HG02642 (cell line): ENCODE data around the gene PDZRN3.
"Not testable (repeated sequence)": the region's sequence is repeated elsewhere in the genome, so short reads cannot be mapped to it uniquely, and the experiment has no call there.

Experiments
- ATAC-seq: cut with Tn5 transposase; IDR thresholded peaks from one replicate; pipeline ENCODE4 v1.9.1; 2021; ENCODE audit warnings: mild to moderate bottlenecking; ENCODE audit not compliant: unreplicated experiment, poor library complexity

The PDZRN3 gene

GRCh38 chr3:73597476-73597875 lies 27.3 kb downstream of the PDZRN3 start:
- ATAC-seq, result no peak

DNA sequence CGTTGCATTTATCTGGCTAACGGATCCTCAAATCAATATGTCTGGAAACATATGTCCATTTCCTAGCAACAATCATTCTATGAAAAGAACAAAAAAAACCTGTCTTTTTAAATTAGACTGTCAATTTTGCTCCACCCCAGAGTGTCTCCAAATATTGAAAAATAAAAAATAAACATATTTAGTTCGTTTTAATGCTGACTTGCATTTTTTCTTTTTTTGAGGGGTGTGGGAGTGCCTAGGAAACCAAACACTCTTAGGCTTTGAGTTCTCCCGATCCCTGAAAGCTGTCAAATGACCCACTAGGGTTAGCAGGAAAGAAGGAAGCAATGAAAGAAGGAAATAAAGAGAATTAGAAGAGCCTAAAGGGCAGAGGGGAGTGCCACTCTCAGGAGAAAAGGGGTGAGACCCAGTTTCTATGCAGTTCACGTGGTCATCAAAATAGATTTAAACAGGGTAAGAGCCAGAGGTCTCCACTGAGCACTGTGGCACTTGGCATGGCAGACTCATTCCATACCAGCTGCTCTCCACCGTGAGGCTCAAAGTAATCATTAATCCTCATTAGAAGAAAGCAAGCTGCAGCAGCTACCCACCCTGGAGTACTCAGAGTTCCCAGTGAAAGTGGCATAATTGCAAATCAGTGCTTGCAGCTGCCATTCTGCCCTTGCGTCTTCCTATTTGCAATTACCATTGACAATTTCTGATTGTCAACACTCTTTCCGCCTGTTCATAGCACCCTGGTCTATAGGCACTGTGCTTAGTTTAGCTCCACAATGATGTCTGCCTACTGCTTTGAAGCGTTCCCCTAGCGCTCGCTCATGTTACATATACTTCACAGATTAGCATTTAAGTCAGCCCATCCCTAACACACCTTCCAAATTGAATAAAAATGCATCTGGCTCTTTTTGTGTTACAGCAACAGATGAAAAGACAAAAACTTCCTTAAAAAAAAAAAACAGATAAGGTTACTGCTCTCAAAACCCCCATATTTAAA lies 32.3 kb downstream of the PDZRN3 start:
- no peak for ATAC-seq

GRCh38 chr3:73591286-73591800 lies 33.4 kb downstream of the PDZRN3 start:
- no peak for ATAC-seq

DNA sequence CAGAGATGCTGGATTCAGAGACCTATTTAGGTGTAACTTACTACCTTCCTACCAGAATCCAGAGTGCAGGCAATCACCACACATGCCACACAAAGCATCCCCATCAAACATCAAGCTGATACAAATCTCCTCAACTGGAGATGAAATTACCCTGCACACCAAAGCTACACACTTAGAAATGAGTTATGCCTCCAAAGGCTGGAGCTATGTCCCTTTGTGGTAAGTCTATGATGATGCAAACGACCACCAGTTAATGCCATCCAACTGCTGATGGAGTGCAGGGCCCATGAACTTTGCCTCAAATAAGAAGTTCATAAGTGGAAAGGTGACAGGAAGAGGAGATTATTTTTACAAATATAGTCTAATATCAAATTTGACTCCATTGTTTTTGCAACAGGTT lies 38.1 kb downstream of the PDZRN3 start:
- no peak for ATAC-seq

- no peak for ATAC-seq
Measured at GRCh38 chr3:73586190-73586589, 38.6 kb downstream of the PDZRN3 start.

DNA sequence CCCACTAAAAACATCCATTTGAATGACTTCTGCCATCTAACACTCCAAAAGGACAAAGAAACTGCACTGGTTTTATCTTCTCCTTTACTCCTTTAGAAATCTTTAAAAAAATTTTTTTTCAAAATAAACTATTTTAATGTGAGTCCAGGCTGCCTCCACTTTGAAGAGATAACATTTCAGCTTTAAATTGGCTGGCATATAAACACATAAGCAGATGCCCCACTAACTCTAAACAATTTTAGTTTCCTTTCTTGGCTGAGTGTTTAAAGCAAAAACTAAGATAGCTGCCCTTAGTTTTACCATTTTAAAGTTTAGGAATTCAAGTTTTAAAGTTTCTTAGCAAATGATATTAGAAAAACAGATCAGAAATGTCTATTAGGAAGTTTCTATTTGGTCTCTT lies 39.9 kb downstream of the PDZRN3 start:
- ATAC-seq, result no peak

DNA sequence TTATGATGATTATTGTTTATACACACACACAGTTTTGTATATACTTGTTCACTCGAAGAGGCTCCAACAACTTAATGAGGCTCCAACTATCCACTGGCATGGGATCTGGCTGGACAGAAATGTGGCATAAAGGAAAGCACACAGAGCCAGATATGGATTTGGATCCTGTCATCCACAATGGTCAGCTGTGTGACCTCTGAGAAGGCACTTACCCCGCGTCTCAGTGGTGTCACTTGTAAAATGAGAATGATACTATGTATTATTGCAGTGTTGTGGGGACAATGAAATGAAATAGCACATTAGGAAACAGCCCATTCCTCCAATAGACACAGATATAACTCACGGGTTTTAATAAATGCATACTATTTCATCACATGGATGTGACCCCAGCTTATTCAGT lies 42.2 kb downstream of the PDZRN3 start:
- no peak for ATAC-seq

DNA sequence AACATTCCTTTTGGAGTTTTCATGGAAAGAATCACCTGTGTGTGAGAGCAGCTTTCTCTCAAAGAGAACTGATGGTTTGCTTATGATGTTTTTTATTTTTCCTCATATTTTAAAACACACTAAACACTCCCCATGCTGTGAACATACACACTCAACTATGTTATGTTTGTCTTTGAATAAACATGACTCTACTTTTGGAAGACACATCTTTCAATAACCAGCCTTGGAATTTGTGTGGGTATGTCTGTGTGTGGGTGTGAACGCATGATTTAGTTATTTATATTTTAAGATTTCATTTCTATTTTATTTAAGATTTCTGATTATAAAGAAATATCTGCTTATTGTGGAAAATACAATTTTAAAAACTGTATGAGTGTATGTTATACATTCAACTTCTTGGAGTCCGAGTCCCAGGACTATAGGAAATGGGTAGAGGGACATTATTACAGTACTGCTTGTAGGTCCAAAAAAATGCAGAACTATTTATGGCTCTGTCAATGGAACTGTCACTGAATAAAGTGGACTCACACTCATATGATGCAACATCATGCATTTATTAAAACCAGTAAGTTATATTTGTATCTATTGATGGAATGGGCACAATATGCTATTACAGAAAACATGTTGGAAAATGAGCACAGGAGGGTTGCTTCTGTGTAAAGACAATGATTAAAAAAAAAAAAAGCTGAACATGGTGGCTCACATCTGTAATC lies 43.5 kb downstream of the PDZRN3 start:
- ATAC-seq, result no peak

- ATAC-seq, result no peak
Measured at GRCh38 chr3:73580343-73580742, 44.4 kb downstream of the PDZRN3 start.

- ATAC-seq, result no peak
Measured at GRCh38 chr3:73577704-73578103, 47.0 kb downstream of the PDZRN3 start.

- no peak for ATAC-seq
Measured at GRCh38 chr3:73576999-73577461, 47.7 kb downstream of the PDZRN3 start.

DNA sequence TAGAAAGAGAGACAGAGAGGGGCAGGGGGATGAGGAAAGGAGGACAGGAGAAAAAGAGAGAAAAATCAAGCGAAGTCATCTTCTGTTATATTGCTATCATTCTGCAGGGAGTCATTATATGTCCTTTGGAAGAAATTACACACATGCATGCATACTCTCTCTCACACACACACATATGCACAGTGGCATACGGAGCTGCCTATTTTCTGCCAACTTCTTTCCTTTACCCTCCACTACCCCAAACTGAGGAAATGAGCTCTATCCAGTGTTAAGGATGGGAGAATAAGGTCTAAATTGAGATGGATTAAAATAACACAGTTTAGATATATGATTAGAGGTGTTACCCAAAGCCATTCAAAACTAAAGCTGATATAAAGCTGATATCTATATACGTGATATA lies 48.8 kb downstream of the PDZRN3 start:
- ATAC-seq, result no peak

DNA sequence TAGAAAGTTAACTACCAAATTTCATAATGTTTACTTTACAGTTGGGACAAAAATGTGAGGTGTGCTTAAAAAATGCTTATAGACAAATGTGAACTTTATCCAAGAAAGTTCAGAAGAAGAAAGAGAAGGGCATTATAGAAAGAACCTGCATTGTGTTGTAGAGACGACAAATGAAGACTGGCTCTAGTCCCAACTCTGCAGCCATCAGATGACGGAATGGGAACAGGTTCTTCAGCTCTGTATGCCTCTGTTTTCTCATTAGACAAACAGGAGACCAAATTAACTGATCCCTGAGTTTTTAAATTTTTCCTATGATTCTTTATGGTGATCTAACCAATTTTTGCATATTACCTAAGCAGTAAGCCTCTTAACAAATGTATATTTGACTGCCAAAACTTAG lies 49.2 kb downstream of the PDZRN3 start:
- no peak for ATAC-seq

DNA sequence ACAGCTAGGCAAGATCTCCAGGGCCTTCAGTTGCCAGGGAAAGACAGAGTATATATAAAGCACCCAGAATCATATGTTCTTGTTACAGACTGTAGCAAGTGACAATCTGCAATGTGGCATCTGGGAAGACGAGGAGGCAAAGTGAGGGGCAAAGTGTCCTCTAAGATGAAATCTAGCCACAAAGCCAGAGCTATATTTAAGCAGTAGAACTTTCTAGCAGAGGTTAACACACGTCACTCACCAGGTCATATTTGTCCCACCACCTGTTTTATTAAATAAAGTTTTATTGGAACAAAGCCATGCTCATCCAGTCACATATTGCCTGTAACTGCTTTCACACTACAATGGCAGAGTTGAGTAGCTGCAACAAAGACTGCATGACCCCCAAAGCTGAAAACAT lies 51.5 kb downstream of the PDZRN3 start:
- ATAC-seq, result no peak

DNA sequence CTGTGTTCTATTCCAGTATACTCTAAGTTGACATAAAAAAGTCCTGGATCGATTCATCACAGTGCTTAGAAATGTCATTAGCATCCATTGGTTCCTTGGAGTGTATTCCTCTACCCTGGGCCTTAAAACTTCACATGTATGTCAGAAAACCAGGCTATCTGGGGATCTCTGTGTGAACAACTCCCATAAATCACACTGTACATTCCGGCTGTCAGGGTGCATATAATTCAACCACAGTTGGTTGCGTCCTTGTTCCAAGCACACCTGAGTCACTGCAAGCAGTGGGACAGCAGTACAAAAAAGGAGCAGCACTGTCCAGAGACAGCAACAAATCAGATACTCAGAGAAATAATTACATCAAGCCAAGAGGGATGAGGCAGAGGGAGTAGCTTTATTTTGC lies 52.4 kb downstream of the PDZRN3 start:
- ATAC-seq, result no peak

DNA sequence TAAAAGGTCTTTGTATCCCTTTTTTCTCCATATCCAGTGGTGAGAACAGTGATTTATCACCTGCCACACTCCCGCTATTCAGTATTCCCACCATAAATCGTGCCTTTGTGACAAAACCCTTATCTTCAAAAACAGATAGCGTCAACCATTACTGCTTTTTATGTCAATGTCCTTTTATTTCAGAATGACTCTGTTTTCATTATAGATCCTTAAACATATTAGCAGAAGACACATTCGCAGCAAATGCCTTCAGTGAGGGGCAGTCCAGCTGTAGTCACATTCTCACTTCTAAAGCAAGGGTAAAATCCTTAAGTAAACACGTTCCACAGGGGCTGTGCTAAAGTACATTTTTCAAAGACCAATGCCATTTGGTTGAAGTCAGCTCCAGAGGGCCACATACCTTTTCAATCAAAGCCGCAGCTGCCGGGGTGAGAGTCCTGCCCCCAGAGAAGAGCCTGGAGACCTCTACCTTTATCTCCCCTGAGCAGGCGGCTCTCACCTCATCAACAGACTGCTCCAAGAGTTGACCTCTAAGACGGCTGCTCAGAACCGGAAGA lies 53.4 kb downstream of the PDZRN3 start:
- no peak for ATAC-seq

- ATAC-seq, result no peak
Measured at GRCh38 chr3:73569246-73569760, 55.4 kb downstream of the PDZRN3 start.

DNA sequence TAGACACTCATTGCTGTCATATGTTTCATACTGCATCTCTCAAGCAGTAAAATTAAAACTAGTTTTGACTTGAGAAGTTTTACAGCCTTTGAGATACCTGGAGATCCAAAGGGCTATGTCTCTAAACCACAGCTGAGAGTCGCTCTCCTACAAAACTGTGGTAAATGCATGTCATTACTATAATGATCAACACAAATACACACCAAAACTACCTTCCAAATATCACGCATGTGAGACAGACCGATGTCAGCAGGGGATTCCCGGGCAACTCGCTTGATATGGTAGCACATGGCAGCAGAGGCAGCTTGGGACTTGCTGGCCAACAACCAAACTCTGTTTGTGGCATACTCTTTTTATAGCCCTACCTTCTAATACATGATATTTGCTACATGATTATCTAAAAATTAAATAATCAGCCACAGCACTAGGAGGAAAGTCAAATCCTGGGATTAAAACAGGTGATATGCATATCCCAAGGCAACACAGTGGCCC lies 56.3 kb downstream of the PDZRN3 start:
- ATAC-seq, result no peak

DNA sequence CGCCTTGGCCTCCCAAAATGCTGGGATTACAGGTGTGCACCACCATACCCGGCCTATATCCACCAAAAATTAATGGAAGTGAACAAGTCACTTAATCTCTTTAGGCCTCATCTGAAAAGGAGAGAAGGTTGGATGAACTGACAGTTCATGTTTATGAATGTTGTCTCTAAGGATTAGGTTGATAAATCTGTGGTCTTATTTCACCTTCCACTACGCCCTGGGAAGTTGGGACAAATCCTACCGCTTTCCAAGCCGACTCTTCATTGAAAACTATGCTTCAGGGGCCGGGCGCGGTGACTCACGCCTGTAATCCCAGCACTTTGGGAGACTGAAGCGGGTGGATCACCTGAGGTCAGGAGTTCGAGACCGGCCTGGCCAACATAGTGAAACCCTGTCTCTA lies 59.4 kb downstream of the PDZRN3 start:
- ATAC-seq, result not testable (repeated sequence)

DNA sequence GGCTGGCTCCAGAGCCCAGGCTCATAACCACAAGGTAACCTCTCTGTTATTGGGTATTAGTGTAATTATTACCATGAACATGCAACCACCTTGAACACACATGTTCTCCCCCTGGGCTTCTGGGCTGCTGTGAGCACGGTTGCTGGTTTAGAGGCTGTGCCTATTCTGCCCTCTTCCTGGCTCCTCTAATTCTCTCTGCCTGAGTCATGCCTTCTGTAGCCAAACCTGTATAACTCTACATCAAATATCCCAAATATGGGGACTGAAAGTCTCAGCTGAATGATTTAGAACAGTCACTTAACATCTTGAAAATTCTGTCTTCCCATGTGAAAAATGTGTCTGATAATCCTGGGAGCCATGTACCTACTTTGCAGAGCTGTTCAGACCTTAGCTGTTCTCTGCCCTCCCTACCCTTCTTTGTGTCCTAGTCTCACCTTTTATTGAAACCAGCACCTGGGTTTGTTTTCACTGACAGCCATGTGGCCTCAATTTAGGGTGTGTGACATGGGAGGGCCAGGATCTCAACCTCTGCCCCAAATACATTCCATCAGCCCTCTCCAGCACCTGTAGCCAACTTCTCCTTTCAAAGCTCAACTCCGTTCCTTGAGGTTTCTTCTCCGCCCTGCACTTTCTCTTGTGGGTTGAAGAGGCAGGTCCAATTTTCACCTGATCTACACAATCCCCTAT lies 60.7 kb downstream of the PDZRN3 start:
- ATAC-seq, result no peak
